CD4-positive, alpha-beta T cell treated with Interleukin-1 beta for 1 hour (primary cell): ENCODE data around the gene MYOM3.

Experiments
- DNase-seq, 2 donors: peaks; one replicate each; pipeline ENCODE4 v3.0.0-alpha.2; 2020 to 2022

MYOM3 gene

DNA sequence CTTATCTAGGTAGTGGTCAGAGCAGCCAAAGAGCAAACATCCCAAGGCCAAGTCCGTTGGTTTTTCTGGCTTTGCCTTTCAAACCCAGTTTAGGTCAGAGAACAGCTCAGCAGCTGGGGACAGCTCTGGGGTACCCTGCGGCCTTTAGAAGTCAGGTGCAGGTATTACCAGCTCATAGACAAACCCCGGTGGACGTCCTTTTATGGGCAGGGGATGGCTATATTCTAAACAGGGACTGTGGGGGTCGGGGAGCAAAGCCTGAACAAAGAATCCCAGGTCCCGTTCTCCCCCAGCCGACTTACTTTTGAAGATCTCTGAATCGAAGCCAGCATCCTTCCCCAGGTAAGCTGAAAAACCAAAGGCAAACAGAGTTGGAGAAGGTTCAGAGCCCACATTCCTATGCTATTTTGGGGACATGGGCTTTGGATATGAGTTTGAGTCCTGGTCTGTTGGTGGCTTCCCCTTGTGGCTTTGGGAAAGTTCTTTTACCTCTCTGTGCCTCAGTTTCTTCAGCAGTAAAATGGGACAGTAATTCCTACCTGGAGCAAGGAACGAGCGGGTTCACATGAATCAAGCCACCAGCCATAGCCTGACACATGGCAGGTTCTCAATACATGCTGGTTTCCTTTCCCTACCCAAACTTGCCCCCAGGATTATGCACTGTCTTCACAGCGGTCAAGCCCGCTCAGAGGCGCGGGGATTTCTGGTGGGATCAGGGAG, 16.6 kb downstream of the MYOM3 start:
- no peak for DNase-seq

DNA sequence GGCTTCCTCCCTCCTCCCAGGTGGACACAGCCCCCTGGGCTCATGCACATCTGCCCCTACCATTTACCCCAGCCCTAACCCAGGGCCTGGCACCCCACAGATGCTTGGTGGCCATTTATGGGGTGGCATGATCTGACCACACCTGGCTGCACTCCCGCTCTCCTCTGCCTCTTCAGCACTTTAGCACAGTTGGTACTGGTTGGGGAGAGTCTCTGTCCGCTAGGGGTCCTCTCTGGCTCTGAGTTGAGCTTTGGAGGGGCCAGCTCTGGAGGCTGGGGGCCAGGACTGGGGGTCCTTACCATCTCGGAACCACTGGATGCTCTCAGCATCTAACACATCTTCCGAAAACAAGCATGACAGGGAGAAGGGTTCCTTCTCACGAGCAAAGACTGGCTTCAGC, 17.4 kb downstream of the MYOM3 start:
- DNase-seq: no peak

DNA sequence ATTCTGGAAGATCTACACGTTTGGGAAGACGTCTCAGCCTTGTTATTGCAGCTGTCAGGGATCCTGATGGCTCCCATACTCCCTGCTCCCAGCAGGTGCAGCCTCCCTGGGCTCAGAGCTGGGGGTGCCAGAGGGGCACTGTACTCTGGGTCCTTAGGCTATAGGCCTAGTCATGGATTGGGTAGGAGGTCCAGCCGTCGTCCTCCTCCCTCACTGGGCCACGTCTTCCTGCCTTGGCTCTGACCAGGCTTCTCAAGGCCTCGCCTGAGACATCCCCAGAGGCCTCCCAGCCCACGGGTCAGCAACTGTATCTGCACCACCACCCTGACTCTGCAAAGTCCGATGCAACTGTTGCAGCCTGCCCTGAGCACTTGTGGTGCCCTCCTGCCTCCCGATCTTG, 18.2 kb downstream of the MYOM3 start:
- no peak for DNase-seq

DNA sequence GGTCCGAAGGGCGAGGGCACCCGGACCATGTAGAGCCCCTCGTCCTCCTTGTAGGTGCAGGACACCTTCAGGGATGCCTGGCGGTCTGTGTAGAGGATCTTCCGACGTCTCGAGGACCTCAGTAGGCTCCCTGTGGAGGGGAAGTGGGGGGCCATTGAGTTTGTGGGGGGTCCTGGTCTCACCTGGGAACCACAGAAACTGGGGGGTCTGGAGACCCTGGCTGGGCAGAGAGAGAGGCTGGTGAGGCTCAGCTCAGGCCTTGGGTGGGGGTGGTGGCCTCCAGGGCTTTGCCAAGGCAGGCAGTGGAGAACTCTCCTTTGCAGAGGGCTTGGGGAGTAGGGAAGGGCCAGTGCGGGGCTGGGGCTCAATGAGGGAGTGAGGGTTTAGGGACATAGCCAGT, 19.0 kb downstream of the MYOM3 start:
- DNase-seq: no peak

DNA sequence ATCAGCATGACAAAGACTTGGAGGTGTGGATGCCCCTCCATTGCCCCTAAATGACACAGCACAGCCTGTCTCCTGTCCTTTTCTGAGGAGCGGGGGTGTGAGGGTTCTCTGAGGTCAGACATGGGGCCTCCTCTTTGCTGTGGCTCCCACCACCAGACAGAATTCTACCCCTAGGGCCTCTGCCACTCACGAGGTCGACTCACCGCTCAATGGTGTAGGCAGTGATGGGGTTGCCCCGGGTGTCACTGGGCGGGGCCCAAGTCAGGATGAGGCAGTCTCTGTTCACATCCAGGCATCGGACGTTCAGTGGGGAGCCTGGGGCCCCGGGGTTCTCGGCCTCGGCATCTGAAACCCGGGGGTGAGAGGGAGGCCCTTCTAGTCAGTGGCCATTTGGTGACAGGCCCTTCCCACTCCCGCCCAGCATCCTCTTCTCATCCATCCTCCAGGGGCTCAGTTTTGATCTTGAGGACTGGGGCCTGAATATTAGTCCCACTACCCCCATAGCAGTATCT, 19.9 kb downstream of the MYOM3 start:
- DNase-seq: no peak

DNA sequence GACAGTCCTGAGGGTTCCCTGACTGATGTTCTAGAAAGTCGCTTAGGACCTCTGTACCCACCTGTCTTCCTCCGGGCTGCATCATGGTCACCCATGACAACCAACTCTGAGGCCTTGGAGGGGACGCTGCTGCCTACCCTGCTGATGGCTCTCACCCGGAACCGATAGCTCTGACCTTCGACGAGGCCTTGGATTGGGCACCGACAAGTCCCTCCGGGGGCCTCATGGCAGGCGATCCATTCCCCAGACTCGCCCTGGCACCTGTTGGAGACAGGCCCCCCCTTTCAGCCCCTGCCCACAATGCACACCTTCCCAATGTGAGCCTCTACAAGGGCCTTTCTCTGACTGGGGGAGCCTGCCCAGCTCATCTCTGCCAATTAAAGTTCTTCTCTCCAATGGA, 21.2 kb downstream of the MYOM3 start:
- DNase-seq: no peak

DNA sequence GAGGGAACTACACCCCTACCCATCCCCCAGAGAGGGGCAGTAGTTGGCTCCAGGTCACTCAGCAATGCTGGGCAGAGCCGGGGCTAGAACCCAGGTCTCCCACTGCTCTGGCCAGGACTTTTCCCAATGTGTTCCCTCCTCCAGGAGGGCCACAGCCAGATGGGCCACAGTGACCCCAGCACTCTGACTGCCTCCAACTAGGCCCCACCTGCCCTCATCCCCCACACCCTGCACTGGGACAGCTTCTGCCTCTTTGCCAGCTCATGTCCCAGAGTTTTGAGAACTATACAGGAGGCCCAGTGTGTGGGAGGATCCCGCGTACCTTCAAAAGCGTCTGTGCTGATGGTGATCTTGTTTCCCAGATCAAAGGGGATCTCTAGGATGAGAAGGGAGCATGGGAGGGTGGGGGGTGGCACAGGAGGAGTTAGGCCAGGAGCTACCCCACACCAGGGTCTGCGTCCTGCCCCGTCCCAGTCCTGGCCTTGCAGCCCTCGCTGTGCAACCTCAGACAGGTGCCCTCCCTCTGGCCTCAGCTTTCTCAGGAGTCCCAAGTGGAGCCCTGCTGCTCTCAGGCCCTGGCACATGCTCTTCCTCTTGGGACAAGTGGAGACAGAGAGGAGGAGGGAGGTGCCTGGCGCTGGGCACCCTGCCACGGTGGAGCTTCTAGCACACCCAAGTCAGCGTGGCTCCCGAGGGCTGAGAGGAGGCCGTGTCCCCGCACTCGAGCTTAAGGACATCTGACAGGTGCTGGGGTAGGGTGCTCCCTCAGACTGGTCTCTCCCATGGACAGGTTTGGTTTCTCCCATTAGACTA, 22.0 kb downstream of the MYOM3 start:
- no peak for DNase-seq

DNA sequence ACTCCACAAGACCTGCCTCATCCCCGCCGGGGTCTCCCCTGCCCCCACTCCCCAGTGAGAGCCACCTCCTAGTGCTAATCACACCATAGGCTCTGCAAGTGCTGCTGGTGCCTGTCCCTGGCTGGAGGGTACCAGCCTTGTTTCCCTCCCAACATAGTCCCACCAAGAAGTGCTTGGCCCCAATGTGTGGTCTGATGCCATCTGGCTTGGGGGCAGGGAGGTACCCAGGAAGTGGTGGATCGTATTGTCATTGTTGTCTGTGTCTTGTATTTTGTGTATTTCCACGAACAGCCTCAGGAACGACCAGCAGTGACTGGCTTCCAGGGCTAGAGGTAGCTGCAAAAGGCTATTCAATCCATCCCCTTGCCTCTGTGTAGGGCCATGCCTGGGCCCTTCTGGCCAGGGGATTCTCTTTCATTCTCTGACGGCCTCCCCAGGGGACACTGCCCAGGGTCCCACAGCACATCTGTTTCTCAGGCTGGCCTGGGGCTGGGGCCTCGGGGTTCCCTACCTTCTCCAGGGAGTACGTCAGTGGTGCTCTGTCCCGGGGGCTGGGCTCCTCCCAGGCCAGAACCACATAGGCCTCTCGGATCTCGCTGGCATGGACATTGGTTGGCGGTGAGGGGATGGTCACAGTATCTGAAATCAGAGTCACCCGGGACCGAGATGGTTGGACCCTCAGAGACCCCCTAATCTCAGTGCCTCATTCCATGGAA, 22.8 kb downstream of the MYOM3 start:
- no peak for DNase-seq

DNA sequence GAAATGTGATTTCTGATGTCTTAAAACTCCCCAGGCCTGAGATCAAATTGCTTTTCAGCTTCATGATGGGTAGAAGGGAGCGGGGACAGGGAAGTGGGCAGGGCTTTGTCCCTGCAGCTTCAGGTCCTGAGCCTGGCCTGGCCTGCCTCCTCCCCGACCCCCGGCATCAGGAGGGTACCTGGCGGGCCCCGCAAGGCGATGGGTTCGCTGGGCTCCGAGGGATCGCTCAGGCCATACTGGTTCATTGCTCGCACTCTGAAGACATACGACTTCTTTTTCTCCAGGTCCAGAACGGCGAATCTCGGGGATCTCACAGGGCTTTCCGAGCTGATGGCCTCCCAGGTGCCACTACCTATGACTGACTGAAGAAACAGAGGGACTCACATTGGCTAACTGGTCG, 25.5 kb downstream of the MYOM3 start:
- no peak for DNase-seq

DNA sequence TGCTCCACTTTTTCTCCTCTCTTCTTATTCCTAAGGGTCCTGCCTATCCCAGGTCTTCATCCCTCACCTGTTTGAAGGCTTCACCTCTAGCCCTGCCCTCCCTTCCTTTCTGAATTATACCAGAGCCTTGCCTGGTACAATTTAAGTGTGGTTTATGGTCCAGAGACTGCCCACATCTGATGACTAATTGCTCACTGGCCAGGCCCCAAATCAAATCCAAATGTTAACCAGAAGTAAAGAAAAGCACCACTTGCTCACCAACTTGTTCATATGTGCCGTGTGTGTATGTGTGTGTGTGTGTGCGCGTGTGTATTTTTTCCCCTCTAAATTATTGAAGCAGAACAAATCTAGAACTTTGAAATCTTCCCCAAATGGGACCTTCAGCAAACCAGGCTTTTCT, 26.4 kb downstream of the MYOM3 start:
- no peak for DNase-seq

DNA sequence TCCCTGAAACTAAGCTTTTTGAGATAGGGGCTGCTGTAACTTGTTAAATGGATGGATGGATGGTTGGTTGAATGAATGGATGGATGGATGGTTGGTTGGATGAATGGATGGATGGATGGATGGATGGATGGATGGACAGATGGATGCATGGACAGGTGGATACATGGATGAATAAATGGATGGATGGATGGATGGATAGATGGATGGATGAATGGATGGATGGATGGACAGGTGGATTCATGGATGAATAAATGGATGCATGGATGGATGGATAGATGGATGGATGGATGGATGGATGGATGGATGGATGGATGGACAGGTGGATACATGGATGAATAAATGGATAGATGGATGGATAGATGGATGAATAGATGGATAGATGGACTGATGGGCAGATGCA, 26.9 kb downstream of the MYOM3 start:
- no peak for DNase-seq

DNA sequence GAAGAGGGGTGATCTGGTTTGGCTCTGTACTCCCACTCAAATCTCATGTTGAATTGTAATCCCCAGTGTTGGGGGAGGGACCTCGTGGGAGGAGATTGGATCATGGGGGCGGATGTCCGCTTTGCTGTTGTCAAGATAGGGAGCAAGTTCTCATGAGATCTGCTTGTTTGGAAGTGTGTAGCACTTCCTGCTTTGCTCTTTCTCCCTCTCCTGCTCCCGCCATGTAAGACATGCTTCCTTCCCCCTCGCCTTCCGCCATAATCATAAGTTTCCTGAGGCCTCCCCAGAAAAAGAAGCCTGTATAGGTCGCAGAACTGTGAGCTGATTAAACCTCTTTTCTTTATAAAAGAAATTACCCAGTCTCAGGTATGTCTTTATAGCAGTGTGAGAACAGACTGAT, 27.9 kb downstream of the MYOM3 start:
- no peak for DNase-seq

DNA sequence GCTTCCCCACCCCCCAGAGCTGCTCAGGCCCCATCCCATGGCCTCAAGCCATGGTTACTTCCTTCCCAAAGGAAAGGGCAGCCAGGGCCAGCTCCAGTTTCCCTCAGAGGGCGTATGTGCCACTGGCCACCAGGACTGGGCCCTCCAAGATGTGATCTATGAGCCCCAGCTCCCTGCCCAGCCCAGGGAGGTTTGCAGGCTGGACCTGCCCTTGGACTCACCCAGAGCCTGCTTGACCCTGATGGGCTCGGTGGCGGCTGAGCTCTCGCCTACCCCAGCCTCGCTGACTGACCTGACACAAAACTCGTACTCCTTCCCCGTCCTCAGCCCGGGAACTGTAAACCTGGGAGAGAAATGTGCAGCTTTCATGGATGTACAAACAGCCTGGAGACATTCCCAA, 29.6 kb downstream of the MYOM3 start:
- no peak for DNase-seq

DNA sequence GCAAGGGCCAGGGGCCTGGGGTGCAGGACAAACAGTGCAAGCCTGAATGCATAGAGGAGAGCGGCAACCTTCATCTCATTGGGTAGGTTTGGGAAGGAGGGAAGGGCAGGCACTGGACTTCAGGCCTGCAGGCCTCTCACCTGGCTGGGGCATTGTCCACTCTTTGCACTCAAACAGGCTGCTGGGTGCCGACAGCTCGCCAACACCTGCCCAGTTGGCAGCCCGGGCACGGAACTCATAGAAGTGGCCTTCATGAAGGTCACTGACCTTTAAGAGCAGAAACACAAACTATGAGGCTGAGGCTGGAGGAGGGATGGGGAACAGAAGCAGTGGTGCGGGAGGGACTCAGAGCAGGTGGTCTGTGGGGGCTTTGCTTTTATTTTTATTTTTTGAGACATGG, 30.7 kb downstream of the MYOM3 start:
- no peak for DNase-seq

DNA sequence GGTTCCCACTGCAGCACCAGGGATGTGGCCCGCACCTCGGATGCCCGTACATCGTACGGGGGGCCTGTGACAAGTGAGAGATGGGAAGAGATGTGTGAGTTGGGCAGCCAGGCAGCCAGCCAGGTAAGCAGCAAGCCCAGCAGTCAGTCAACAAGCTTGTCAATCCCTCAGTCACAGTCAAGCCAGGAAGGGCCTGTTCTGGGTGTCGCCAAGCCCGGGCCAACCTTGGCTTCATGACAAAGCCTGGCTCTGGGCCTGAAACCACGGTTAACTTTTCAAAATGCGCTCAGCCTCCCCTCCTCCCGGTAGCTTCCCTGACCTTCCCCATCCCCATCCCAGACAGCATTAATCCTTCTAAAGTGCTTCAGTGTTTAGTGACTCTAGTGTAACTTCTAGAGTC, 31.8 kb downstream of the MYOM3 start:
- DNase-seq: no peak

DNA sequence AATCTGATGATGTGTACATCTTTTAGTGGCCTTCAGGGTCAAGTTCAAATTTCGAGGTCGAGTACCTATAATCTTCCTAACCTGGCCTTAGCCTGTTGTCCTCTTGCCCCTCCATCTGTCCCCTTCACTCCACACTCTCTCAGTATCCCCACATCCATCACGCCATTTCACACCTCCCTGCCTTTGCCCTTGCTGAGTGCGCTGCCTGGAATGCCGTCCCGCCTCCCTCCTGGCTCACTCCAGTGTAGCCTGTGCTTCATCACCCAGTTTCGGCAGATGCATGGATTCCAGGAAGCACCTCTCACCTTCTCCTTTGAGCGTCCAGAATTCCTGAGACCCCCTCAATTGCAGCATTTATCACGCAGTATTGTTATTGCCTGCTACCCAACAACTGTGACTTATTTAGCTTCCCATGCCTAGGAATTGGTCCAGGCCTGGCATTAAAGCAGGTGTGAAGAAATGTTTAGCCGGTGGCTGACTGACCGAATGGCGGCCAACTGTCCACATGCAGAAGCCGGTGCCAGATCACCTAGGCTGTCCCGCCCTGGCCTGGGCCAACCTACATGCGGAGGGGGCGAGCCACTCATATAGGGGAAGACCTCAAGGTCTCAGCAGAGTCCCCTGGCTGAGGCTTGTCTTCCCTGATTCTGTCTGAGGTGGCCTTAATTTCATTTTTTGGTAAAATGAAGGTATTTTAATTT, 34.5 kb downstream of the MYOM3 start:
- DNase-seq: no peak

DNA sequence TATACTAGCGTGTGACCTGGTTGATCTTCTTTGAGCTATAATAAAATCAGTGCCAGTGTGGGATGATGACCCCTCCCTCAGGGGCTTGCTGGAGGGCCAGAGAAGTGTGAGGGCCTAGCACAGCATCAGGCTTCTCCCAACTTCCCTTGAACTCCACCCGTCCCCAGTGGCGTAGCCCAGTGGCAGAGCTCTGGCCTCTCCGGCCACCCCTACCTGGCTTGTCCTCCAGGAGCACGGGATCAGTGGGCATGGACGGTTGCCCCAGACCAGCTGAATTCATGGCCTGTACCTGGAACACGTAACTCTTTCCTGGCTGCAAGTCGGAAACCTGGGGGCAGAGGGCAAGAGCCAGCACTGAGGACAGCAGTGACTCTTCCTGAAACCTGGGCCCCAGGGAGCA, 36.0 kb downstream of the MYOM3 start:
- no peak for DNase-seq

DNA sequence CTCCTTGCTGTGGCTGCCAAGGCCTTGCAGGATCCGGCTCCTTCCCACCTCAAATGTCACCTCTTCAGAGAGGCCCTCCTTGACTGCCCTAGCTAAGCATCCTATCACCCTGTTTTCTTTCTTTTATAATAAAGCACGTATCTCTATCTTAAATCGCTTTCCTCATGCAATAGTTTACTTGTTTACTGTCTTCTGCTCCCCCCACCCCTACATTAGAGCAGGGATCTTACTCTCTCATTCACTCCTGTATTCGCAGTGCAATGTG, 36.4 kb downstream of the MYOM3 start:
- DNase-seq: no peak

DNA sequence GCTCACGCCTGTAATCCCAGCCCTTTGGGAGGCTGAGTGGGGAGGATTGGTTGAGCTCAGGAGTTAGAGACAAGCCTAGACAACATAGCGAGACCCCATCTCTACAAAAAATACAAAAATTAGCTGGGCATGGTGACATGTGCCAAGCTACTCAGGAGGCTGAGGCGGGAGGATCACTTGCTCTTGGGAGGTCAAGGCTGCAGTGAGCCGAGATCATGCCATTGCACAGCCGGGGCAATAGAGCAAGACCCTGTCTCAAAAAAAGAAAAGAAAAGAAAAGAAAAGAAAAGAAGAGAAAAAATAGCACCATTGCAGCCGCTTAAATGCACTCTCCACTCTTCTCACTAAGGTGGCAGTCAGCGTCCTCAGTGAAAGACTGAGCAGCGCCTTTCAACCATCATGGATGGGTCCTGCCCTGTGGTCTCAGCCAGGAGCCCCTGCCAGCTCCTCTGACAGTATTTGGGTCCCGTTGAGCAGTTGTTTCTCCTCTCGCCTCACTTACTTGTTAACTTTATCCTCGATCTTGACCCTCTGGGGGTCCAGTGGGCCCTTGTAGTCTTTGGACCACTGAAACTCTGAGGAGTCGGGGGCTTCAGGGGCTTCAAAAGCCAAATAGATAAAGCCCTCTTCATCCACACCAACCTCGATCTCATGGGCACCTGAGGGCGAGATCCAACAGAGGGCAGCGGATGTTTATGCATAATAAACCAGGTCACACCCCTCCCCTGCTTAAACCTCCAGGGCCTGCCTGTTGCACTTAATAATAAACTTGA, 36.9 kb downstream of the MYOM3 start:
- DNase-seq: no peak

DNA sequence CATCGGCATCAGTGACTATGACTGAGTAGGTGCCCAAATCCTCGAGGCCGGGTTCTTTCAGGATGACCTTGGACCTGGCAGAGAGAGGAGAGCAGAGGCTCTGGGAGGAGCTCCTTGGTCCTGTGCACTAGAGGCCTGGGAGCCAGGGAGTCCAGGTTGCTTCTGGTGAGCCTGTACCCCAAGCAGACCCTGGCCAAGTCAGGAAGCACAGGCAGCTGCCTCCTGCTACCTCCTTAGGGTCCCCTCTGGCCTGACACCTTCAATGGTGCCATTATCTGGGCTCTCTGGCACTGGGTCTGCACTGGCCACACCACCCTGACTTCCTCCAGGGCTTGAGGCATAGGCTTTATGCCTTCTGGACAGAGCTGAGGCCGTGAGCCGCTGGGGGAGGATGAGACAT, 37.7 kb downstream of the MYOM3 start:
- DNase-seq: no peak

DNA sequence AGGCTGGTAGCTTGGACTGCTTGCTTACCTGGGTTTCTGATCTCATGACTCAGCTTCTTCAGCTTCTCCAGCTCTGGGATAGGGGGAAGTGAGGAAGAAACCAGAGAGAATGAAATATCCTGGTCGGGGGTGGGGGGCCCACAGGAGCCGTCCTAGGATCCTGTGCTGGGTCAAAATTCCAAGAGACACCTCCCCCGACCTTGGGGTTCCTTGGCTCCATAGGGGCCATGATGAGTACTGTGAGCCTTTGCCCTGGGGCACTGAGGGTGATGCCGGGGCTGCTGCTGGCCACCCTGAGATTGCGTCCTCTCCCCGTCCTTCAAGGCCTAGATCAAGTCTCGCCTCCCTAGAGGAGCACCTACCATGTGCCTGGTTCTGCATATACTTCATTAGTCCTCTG, 40.0 kb downstream of the MYOM3 start:
- no peak for DNase-seq

DNA sequence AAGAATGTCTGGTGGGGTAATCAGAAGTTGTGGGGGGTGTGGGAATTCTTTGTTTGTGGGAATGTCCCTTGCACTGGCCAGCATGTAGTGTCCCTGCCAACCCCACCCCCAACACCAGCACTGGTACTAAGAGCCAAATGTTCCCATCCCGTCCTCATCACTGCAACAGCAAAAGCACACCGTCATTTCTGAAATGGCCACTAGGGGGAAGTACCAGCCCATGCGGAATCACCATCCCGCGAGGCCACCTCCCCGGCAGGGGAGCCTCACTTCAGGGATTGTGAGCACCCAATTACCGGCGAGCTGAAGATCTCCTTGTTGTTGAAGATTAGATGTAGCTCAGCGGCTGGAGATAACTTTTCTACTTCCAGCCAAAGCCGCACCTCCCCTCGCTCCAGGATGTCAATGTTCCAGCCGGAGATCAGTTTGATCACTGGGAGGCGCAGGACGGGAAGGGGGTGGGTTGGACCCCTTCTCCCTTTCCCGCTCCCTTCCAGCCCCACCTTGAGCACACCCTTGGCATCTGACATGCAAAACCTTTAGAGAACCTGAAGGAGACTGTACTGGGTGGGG, 41.0 kb downstream of the MYOM3 start:
- DNase-seq: peak; percentile 66 to 73
